BLaER1 treated with 17β-estradiol and CSF1 and Interleukin-3, amounts not matched to agents 10 nM and 100 nM (cell line): Measurements from ENCODE around the gene IFI35.
A peak's percentile ranks its signal among the peaks of the same experiment; 100 is the strongest.

Source experiments
- H3K27ac ChIP-seq, 11 experiments: shearing (Covaris generic); formaldehyde crosslinking; 2 replicates each; pipeline ENCODE4 v1.8.1; 2022
- H3K27me3 ChIP-seq, 11 experiments: shearing (Covaris generic); formaldehyde crosslinking; 2 replicates each; pipeline ENCODE4 v1.8.1; 2022
- H3K36me3 ChIP-seq, 11 experiments: shearing (Covaris generic); formaldehyde crosslinking; 2 replicates each; pipeline ENCODE4 v1.8.1; 2022
- H3K4me1 ChIP-seq, 10 experiments: shearing (Covaris generic); formaldehyde crosslinking; 2 replicates each; pipeline ENCODE4 v1.8.1; 2022
- H3K4me2 ChIP-seq, 11 experiments: shearing (Covaris generic); formaldehyde crosslinking; 2 replicates each; pipeline ENCODE4 v1.8.1; 2022
- H3K4me3 ChIP-seq, 10 experiments: shearing (Covaris generic); formaldehyde crosslinking; 2 replicates each; pipeline ENCODE4 v1.8.1; 2022
- H3K9ac ChIP-seq, 11 experiments: shearing (Covaris generic); formaldehyde crosslinking; 2 replicates each; pipeline ENCODE4 v1.8.1; 2022
- H3K9me3 ChIP-seq, 11 experiments: shearing (Covaris generic); formaldehyde crosslinking; replicated peaks in 1 of 11; 2 replicates each; pipeline ENCODE4 v1.8.1; 2022
- H4K20me1 ChIP-seq, 11 experiments: shearing (Covaris generic); formaldehyde crosslinking; 2 replicates each; pipeline ENCODE4 v1.8.1; 2022
- Cebpa-rat ChIP-seq, 11 experiments: shearing (Covaris generic); IDR thresholded peaks; 2 replicates each; pipeline ENCODE4 v1.8.1; 2022

IFI35 gene

DNA sequence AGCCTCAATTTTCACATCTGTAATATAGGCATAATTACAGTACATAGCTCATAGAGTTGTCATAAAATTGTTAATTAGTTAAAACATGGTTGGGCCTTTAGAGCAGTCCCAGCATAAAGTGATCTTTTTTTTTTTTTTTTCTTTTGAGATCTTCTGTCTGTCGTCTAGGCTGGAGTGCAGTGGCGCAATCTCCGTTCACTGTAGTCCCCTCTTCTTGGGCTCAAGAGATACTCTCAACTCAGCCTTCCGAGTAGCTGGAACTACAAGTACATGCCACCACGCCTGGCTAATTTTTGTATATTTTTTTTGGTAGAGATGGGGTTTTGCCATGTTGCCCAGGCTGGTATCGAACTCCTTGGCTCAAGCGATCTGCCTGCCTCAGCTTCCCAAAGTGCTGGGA, 49.5 kb downstream of the IFI35 start:
- H3K9me3 ChIP-seq, result no peaks in the 10 kb centered on the region
- no peaks in the 10 kb centered on the region for H3K27me3 ChIP-seq
- no peak for TF ChIP-seq Cebpa-rat (IDR thresholded peaks at IDR 0.05)
- no peaks in the 10 kb centered on the region; a peak in 1 of 22 replicates for H4K20me1 ChIP-seq
- no peak overlapping the region for H3K4me2 ChIP-seq
- no peaks in the 10 kb centered on the region for H3K4me1 ChIP-seq
- H3K9ac ChIP-seq, result no peak overlapping the region
- H3K27ac ChIP-seq, result no peak overlapping the region
- no peak overlapping the region for H3K4me3 ChIP-seq
- peaks cover 22 to 100% (median 98%) of the 10 kb centered on the region in 11 experiments for H3K36me3 ChIP-seq

GRCh38 chr17:43062984-43063638, 56.5 kb downstream of the IFI35 start:
- H3K9ac ChIP-seq, result 0 out of 22 replicates have a peak overlapping the region, but pooled peaks of 1 of the 11 experiments have one; percentile 4
- H3K4me3 ChIP-seq, result no peak overlapping the region
- no peak overlapping the region for H3K27ac ChIP-seq
- no peak overlapping the region for H3K4me2 ChIP-seq
- no peaks in the 10 kb centered on the region; a peak in 1 of 22 replicates for H4K20me1 ChIP-seq
- H3K27me3 ChIP-seq, result no peaks in the 10 kb centered on the region
- H3K9me3 ChIP-seq, result no peaks in the 10 kb centered on the region
- H3K36me3 ChIP-seq, result peaks cover 0 to 100% (median 88%) of the 10 kb centered on the region in 11 experiments; a peak in 20 of 22 replicates
- H3K4me1 ChIP-seq, result no peaks in the 10 kb centered on the region
- no peak for TF ChIP-seq Cebpa-rat (IDR thresholded peaks at IDR 0.05)
